Activated CD4-positive, alpha-beta T cell treated with anti-CD3 and anti-CD28 coated beads for 4 hours (primary cell): ENCODE measurements around the gene MYCN.

ENCODE experiments used
- DNase-seq, 2 donors: peaks; one replicate each; pipeline ENCODE4 v3.0.0-alpha.2; 2020

The MYCN gene

GRCh38 chr2:15932394-15933183 is 7.8 kb upstream of the MYCN start:
- no peak for DNase-seq

- no peak for DNase-seq
Measured at GRCh38 chr2:15933184-15933845, 7.0 kb upstream of the MYCN start.

GRCh38 chr2:15934291-15934945 is 5.9 kb upstream of the MYCN start:
- no peak for DNase-seq

- DNase-seq = no peak
Measured at GRCh38 chr2:15935189-15935588, 5.2 kb upstream of the MYCN start.

GRCh38 chr2:15935675-15936074 is 4.7 kb upstream of the MYCN start:
- no peak for DNase-seq

DNA sequence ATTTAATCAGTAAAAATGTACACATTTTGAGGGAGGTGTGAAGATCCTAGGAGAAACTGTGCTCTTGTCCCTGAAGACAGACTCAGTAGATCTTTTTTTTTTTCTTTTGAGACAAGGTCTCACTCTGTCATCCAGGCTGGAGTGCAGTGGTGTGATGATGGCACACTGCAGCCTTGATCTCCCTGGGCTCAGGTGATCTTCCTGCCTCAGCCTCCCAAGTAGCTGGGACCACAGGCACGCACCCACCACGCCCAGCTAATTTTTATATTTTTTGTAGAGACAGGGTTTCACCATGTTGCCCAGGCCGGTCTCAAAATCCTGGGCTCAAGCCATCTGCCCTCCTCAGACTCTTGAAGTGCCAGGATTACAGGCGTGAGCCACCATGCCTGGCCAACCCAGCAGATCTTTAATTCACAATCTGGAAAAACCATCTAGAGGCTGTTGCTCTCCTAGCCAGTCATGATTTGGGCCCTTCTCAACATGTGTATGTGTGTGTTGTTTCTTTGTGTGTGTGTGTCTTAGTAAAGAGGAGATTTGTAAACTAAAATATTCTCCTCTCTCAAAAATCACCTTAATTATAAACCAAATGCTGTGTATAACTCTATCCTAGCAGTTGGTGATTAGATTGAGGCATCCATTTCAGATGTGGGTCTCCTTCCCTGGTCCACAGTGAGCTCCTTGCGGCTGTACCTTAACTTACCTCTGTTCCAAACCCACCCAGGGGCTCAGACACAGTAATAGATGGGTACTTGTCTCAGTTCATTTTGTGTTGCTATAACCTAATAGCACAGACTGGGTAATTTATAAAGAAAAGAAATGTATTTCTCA is 3.9 kb upstream of the MYCN start:
- DNase-seq = no peak

GRCh38 chr2:15937105-15937881 is 3.1 kb upstream of the MYCN start:
- DNase-seq = no peak

- DNase-seq = no peak
Measured at GRCh38 chr2:15937882-15938802, 2.2 kb upstream of the MYCN start.

GRCh38 chr2:15938803-15939555 is 1.4 kb upstream of the MYCN start:
- no peak for DNase-seq

DNA sequence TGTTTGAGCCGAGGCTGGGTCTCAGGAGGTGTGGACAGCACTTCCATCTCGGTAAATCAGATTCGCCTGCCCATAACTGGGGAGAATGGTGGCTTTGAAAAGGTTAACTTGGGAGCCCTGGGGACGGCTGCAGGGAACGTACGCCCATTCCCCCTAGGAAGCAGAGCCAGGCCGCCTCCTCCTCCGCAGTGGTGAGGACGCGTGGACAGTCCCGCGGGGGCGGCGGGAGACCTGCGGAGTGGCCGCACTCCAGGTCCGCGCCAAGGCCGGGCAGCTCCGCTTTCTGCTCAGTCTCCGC is 845 bp upstream of the MYCN start:
- DNase-seq = no peak

DNA sequence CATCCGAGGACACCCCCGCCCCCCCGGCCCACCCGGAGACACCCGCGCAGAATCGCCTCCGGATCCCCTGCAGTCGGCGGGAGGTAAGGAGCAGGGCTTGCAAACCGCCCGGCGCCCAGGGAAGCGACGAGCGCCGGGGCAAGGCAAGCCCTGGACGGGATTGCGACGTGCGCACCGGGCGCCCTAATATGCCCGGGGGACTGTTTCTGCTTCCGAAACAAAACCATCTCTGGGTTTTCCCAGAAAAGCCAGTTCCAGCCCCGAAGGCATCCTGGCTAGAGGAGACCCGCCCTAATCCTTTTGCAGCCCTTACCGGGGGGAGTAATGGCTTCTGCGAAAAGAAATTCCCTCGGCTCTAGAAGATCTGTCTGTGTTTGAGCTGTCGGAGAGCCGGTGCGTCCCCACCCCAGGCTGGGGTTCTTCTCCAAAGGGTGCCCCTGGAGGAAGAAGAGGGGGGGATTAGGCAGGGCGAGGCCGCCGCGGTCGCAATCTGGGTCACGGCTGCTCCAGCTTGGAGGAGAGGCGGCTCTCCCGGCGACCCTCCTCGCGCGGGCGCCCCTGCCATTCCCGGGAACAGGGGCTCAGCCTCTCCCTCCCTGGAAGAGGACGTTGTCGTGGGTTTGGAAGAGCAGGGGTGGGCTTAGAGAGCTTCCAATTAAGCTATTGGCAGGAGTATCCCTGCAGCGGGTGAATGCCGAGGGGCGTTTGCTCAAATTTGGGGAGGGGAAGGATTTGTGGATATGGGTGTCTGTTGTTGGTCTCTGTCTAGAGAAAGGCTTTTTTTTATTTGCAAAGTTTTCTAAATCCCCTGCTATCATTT is 521 bp downstream of the MYCN start:
- no peak for DNase-seq

DNA sequence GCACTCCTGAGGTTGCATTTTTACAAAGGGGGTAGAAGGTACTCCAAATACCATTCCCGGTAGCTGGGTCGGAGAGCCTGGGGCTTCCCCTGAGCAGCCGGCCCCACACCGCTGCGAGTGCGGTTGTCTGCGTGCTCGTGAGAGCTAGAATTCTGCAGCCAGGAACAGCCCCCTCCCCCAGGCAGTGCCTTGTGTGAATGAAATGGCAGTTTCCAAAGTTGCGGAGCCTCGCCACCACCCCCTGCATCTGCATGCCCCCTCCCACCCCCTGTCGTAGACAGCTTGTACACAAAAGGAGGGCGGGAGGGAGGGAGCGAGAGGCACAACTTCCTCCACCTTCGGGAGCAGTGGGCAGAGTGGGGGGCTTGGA is 1.1 kb downstream of the MYCN start:
- no peak for DNase-seq

- no peak for DNase-seq
Measured at GRCh38 chr2:15941871-15942710, 1.7 kb downstream of the MYCN start.

GRCh38 chr2:15942711-15943345 is 2.5 kb downstream of the MYCN start:
- no peak for DNase-seq

- no peak for DNase-seq
Measured at GRCh38 chr2:15943378-15944280, 3.3 kb downstream of the MYCN start.

DNA sequence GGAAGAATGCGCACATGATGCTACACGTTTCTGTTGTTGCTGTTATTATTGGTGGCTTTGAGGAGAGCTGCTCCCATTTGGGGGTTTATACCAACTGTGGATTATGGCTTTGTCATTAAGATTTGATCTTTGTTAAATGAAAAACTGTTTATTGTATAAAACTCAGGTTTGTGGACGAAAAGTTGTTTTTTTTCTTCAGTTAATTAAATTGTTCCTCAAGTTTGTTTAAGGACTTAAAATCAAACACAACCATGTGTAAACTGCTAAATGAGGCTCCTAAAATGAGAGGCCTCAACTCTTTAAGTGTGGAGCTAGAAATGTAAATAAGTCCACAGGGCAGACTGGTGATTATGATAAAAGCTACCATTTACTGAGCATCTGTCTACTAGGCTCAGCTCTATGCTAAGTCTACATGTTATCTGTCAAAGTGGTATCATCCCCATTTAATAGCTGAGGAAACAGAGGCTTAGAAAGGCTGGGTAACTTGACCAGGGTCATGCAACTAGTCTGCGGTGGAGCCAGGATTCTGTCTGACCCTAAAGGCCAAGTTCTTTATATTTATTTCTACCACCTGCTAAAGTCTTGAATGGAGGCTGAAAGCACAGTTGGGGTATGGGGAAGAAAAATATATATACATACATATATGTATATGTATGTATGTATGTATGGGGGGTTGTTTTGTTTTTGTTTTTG is 4.1 kb downstream of the MYCN start:
- DNase-seq = no peak
